ENCODE data around the gene PHPT1.

PHPT1 gene

DNA sequence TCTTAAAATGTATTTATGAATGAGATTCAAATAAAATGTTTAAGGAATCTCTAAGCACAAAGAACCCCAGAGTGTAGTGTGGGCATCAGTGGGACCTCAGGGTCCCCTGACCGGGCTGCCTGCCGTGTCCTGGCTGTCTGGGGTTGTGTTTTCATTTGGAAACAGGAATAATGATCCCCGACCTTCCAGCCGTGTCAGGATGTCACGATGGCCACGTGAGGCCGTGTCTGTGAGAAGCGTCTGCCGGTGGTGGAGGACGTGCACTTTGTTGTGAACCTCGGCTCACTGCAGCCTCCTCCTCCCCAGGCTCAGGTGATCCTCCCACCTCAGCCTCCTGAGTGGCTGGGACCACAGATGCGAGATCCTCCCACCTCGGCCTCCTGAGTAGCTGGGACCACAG is 41.5 kb downstream of the PHPT1 start:
- DNase-seq: no peak

GRCh38 chr9:136896027-136896426 is 46.8 kb downstream of the PHPT1 start:
- DNase-seq: no peak

DNA sequence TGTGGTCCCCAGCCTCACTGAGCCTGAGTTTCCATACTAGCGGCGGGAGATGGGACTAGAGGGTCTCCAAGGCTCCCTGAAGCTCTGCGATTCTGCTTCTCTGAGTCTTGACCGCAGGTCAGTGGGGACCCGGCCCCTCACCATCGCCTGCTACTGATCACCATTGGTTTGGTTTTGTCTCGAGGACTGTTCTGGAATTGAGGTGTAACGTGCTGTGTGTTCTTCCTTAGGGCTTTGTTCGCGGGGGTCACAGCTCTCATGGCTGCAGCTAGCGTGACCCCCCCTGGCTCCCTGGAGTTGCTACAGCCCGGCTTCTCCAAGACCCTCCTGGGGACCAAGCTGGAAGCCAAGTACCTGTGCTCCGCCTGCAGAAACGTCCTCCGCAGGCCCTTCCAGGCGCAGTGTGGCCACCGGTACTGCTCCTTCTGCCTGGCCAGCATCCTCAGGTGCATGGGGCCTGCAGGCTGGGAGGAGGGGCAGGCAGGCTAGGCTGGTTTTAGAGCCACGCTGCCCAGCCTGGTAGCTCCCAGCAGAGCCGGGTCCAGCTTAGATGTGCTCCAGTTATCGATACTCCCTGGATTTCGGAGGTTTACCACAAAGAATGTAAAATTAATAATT is 49.4 kb downstream of the PHPT1 start:
- no peak for DNase-seq

GRCh38 chr9:136899196-136899595 is 50.0 kb downstream of the PHPT1 start:
- no peak for DNase-seq

GRCh38 chr9:136900556-136900955 is 51.3 kb downstream of the PHPT1 start:
- no peak for DNase-seq

Data from T1000 (cell line).